Astrocyte (in vitro differentiated cells and primary cell): ENCODE data around the gene CIAPIN1. TPM values are rescaled to one million over a fixed set of nuclear protein-coding genes. Genes with fewer than 3 reads are reported as not detected.
A peak's percentile ranks its signal among the peaks of the same experiment; 100 is the strongest.

Experiments
- DNase-seq: peaks from one replicate; pipeline ENCODE4 v3.0.0-alpha.2; 2010; ENCODE audit warnings: low read depth
- FAIRE-seq: peaks from 2 replicates; lab custom pipeline; 2011; peaks lifted over from hg19 to GRCh38; lab: Jason Lieb, UNC
- H2AFZ ChIP-seq: 2 replicates; pipeline ENCODE4 v1.6.0; 2012; ENCODE audit warnings: low read depth, low read length, inconsistent platforms
- H3K27ac ChIP-seq: 2 replicates; pipeline ENCODE4 v1.5.1; 2011; ENCODE audit warnings: low read depth, low read length, inconsistent platforms
- H3K27me3 ChIP-seq: 2 replicates; pipeline ENCODE4 v1.6.0; 2011; ENCODE audit warnings: low read length, inconsistent platforms; ENCODE audit not compliant: insufficient read depth
- H3K36me3 ChIP-seq: 2 replicates; pipeline ENCODE4 v1.5.1; 2011; ENCODE audit warnings: low read length, inconsistent platforms; ENCODE audit not compliant: insufficient read depth
- H3K4me1 ChIP-seq: 2 replicates; pipeline ENCODE4 v1.5.1; 2011; ENCODE audit warnings: low read length, inconsistent platforms; ENCODE audit not compliant: insufficient read depth
- H3K4me2 ChIP-seq: 2 replicates; pipeline ENCODE4 v1.6.0; 2012; ENCODE audit warnings: low read length, inconsistent platforms
- H3K4me3 ChIP-seq: 2 replicates; pipeline ENCODE4 v1.5.1; 2011; ENCODE audit warnings: low read depth, mild to moderate bottlenecking, low read length, inconsistent platforms; ENCODE audit not compliant: insufficient read depth
- H3K79me2 ChIP-seq: 2 replicates; pipeline ENCODE4 v1.6.0; 2012; ENCODE audit warnings: mild to moderate bottlenecking, low read length, inconsistent platforms; ENCODE audit not compliant: insufficient read depth
- H3K9ac ChIP-seq: 2 replicates; pipeline ENCODE4 v1.6.0; 2012; ENCODE audit warnings: mild to moderate bottlenecking, low read length, inconsistent platforms
- H3K9me3 ChIP-seq: 2 replicates; pipeline ENCODE4 v1.5.1; 2012; ENCODE audit warnings: low read depth, mild to moderate bottlenecking, low read length, inconsistent platforms; ENCODE audit not compliant: insufficient read depth
- H4K20me1 ChIP-seq: 2 replicates; pipeline ENCODE4 v1.6.0; 2012; ENCODE audit warnings: low read length, inconsistent platforms; ENCODE audit not compliant: insufficient read depth
- H3K27ac Mint-ChIP-seq: one replicate; pipeline ENCODE4 v1.8.0; 2021; ENCODE audit warnings: mild to moderate bottlenecking, mixed read lengths; ENCODE audit not compliant: unreplicated experiment
- H3K27me3 Mint-ChIP-seq: one replicate; pipeline ENCODE4 v1.8.0; 2021; ENCODE audit warnings: low read depth, mixed read lengths; ENCODE audit not compliant: unreplicated experiment
- H3K36me3 Mint-ChIP-seq: one replicate; pipeline ENCODE4 v1.8.0; 2021; ENCODE audit warnings: low read depth, mixed read lengths; ENCODE audit not compliant: unreplicated experiment
- H3K4me1 Mint-ChIP-seq: one replicate; pipeline ENCODE4 v1.8.0; 2021; ENCODE audit warnings: low read depth, mixed read lengths; ENCODE audit not compliant: unreplicated experiment
- H3K4me3 Mint-ChIP-seq: one replicate; pipeline ENCODE4 v1.8.0; 2021; ENCODE audit warnings: mild to moderate bottlenecking, moderate library complexity, mixed read lengths; ENCODE audit not compliant: unreplicated experiment
- H3K9me3 Mint-ChIP-seq: one replicate; pipeline ENCODE4 v1.8.0; 2021; ENCODE audit warnings: mild to moderate bottlenecking, mixed read lengths; ENCODE audit not compliant: unreplicated experiment
- CTCF ChIP-seq: IDR thresholded peaks from 2 replicates; pipeline ENCODE4 v1.5.1; 2011; ENCODE audit warnings: low read depth, mild to moderate bottlenecking, inconsistent platforms, low read length, moderate library complexity; ENCODE audit not compliant: insufficient read depth
- EZH2 ChIP-seq: IDR thresholded peaks from 2 replicates; pipeline ENCODE4 v1.6.1; 2012; ENCODE audit warnings: mild to moderate bottlenecking, low read length, inconsistent platforms; ENCODE audit not compliant: insufficient read depth
- total RNA-seq: library from RNA; stranded (reverse); gene quantifications from 2 replicates; pipeline ENCODE4 v1.2.1, GENCODE V29; 2021

CIAPIN1 gene
- total RNA-seq, 1 donor from 2014 or later = 68.9 TPM

GRCh38 chr16:57479976-57480753 is 33.0 kb upstream of the CIAPIN1 start:
- Histone ChIP-seq H4K20me1 (peaks cover 31% of the 10 kb centered on the region), H2AFZ (peak overlapping the region; percentile 53), H3K9me3 (no peaks in the 10 kb centered on the region), H3K27me3 (no peaks in the 10 kb centered on the region), H3K4me3 (peak overlapping the region; percentile 68), H3K4me1 (peaks cover 20% of the 10 kb centered on the region), H3K79me2 (no peaks in the 10 kb centered on the region), H3K36me3 (no peaks in the 10 kb centered on the region), H3K4me2 (peak overlapping the region; percentile 94), H3K9ac (peak overlapping the region; percentile 72), H3K27ac (no peak overlapping the region)
- H3K4me3 Mint-ChIP-seq = peak overlapping the region; percentile 81
- no peaks in the 10 kb centered on the region for H3K27me3 Mint-ChIP-seq
- peaks cover 9% of the 10 kb centered on the region for H3K4me1 Mint-ChIP-seq
- no peak overlapping the region for H3K27ac Mint-ChIP-seq
- FAIRE-seq (no peak), DNase-seq (peak; percentile 44)
- no peak for TF ChIP-seq CTCF
- TF ChIP-seq EZH2 = no peak
- peaks cover 2% of the 10 kb centered on the region for H3K36me3 Mint-ChIP-seq
- H3K9me3 Mint-ChIP-seq = no peaks in the 10 kb centered on the region

- peaks cover 25% of the 10 kb centered on the region for H4K20me1 ChIP-seq
- H3K4me3 ChIP-seq = peak overlapping the region; percentile 68
- no peaks in the 10 kb centered on the region for H3K27me3 ChIP-seq
- DNase-seq = peak; percentile 54
- H2AFZ ChIP-seq = peak overlapping the region; percentile 53
- Mint-ChIP-seq H3K27ac (no peak overlapping the region), H3K4me3 (peak overlapping the region; percentile 81), H3K36me3 (peaks cover 2% of the 10 kb centered on the region), H3K9me3 (no peaks in the 10 kb centered on the region), H3K4me1 (peaks cover 9% of the 10 kb centered on the region), H3K27me3 (no peaks in the 10 kb centered on the region)
- H3K4me1 ChIP-seq = peaks cover 20% of the 10 kb centered on the region
- H3K9ac ChIP-seq = peak overlapping the region; percentile 72
- H3K27ac ChIP-seq = no peak overlapping the region
- no peaks in the 10 kb centered on the region for H3K79me2 ChIP-seq
- TF ChIP-seq EZH2 (no peak), CTCF (no peak)
- no peak for FAIRE-seq
- no peaks in the 10 kb centered on the region for H3K36me3 ChIP-seq
- H3K9me3 ChIP-seq = no peaks in the 10 kb centered on the region
- peak overlapping the region; percentile 94 for H3K4me2 ChIP-seq
Measured at GRCh38 chr16:57479205-57479975, 32.2 kb upstream of the CIAPIN1 start.
